ENCODE data around the gene SKAP1. TPM values are rescaled to one million over a fixed set of nuclear protein-coding genes. Genes with fewer than 3 reads are reported as not detected.
"Not testable (repeated sequence)": the region's sequence is repeated elsewhere in the genome, so short reads cannot be mapped to it uniquely, and the experiment has no call there.

The SKAP1 gene
- total RNA-seq, 1 donor from 2014 or later = not detected

DNA sequence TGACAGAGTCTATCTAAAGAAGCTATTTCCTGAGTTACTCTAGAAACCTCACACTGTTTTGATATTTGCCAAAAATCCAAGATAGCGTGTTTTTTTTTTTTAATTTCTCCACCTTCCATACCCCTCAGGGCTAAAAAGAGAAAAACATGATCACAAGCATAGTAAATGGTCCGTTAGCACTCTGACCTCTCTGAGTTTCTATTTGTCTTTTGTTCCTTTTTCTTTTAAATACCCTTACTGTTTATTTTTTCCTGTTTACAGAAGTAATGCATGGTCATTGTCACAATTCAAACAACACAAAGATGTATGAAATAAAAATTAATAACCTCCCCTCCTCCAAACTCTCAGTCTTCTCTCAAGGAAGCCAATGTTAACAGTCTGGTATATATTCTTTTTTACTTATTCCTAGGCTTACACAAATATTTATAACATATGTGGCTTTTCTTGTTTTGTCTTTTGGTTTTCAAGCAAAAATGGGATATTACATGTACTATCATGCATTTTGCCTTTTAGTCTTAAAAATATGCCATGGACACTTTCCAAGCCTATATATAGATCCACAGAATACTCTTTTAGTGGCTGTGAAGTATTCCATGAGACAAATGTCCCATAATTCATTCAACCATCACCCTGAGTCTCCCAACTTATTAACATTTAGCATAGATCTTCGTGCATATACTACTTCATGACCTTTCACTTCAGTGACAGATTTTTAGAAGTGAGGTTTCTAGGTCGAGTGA, 3.1 kb downstream of the SKAP1 start:
- Histone ChIP-seq H3K4me2 (ENCODE audit: low read length) (no peak overlapping the region), H3K4me3 (ENCODE audit: insufficient read depth, low read depth, low read length) (no peak overlapping the region), H2AFZ (ENCODE audit: low read depth, low read length) (no peak overlapping the region), H3K9me3 (ENCODE audit: insufficient read depth, low read depth, low read length) (no peaks in the 10 kb centered on the region), H3K4me1 (ENCODE audit: insufficient read depth, low read length) (peaks cover 2% of the 10 kb centered on the region), H3K27ac (ENCODE audit: low read depth, low read length) (no peak overlapping the region), H4K20me1 (ENCODE audit: insufficient read depth, low read length) (no peaks in the 10 kb centered on the region), H3K9ac (ENCODE audit: low read length) (no peak overlapping the region), H3K36me3 (ENCODE audit: insufficient read depth, low read length) (no peaks in the 10 kb centered on the region), H3K27me3 (ENCODE audit: insufficient read depth, low read length) (peaks cover 33% of the 10 kb centered on the region), H3K79me2 (ENCODE audit: insufficient read depth, low read length) (no peaks in the 10 kb centered on the region)
- Mint-ChIP-seq H3K4me3 (ENCODE audit: unreplicated experiment) (no peak overlapping the region), H3K36me3 (ENCODE audit: low read depth, unreplicated experiment) (no peaks in the 10 kb centered on the region), H3K27ac (ENCODE audit: unreplicated experiment) (no peak overlapping the region), H3K9me3 (ENCODE audit: unreplicated experiment) (peaks cover 3% of the 10 kb centered on the region), H3K27me3 (ENCODE audit: low read depth, unreplicated experiment) (peaks cover 31% of the 10 kb centered on the region), H3K4me1 (ENCODE audit: low read depth, unreplicated experiment) (no peaks in the 10 kb centered on the region)
- FAIRE-seq (no peak), DNase-seq (ENCODE audit: low read depth) (no peak)
- no peak for TF ChIP-seq CTCF (IDR thresholded peaks at IDR 0.05; ENCODE audit: insufficient read depth, low read depth, low read length)
- no peak for TF ChIP-seq EZH2 (IDR thresholded peaks at IDR 0.05; ENCODE audit: insufficient read depth, low read length)

DNA sequence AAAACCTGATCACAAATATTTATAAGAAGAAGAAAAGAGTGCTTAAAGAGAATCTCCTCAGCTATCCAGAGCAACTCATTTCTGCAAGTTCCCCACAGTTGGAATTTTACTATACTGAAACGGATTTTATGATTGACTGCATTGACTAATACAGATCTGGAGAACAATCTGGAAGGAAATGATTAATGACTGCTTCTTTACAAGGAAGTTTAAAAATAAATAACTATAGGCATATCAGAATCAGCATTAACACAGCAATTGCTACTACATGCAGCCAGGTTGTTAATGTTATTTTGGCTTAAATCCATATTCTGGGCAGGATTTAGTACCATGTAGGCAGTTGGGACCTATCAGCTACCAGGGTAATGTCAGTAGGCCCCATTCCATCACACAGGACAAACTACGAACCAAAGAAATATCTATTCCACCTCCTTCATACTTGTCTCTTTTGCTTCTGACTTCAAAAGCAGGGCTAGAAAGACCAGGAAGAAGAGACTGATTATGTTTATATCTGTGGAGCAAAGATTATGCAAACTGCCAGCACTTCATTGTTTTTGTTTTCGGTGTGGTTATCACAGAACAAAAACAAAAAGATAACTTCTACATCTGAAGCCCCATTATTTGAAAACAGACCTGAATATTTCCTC, 3.9 kb downstream of the SKAP1 start:
- Histone ChIP-seq H3K9ac (ENCODE audit: low read length) (no peak overlapping the region), H3K27ac (ENCODE audit: low read depth, low read length) (no peak overlapping the region), H3K79me2 (ENCODE audit: insufficient read depth, low read length) (no peaks in the 10 kb centered on the region), H3K9me3 (ENCODE audit: insufficient read depth, low read depth, low read length) (no peaks in the 10 kb centered on the region), H3K36me3 (ENCODE audit: insufficient read depth, low read length) (no peaks in the 10 kb centered on the region), H3K4me3 (ENCODE audit: insufficient read depth, low read depth, low read length) (no peak overlapping the region), H4K20me1 (ENCODE audit: insufficient read depth, low read length) (no peaks in the 10 kb centered on the region), H3K4me1 (ENCODE audit: insufficient read depth, low read length) (peaks cover 2% of the 10 kb centered on the region), H2AFZ (ENCODE audit: low read depth, low read length) (no peak overlapping the region), H3K27me3 (ENCODE audit: insufficient read depth, low read length) (peaks cover 25% of the 10 kb centered on the region), H3K4me2 (ENCODE audit: low read length) (no peak overlapping the region)
- FAIRE-seq (no peak), DNase-seq (ENCODE audit: low read depth) (no peak)
- peaks cover 3% of the 10 kb centered on the region for H3K9me3 Mint-ChIP-seq (ENCODE audit: unreplicated experiment)
- no peak overlapping the region for H3K27ac Mint-ChIP-seq (ENCODE audit: unreplicated experiment)
- no peaks in the 10 kb centered on the region for H3K36me3 Mint-ChIP-seq (ENCODE audit: low read depth, unreplicated experiment)
- TF ChIP-seq EZH2 (IDR thresholded peaks at IDR 0.05; ENCODE audit: insufficient read depth, low read length) (no peak), CTCF (IDR thresholded peaks at IDR 0.05; ENCODE audit: insufficient read depth, low read depth, low read length) (no peak)
- no peaks in the 10 kb centered on the region for H3K4me1 Mint-ChIP-seq (ENCODE audit: low read depth, unreplicated experiment)
- peaks cover 25% of the 10 kb centered on the region for H3K27me3 Mint-ChIP-seq (ENCODE audit: low read depth, unreplicated experiment)
- no peak overlapping the region for H3K4me3 Mint-ChIP-seq (ENCODE audit: unreplicated experiment)

- not testable (repeated sequence) for H3K36me3 Mint-ChIP-seq (ENCODE audit: low read depth, unreplicated experiment); H3K4me3 ChIP-seq (ENCODE audit: insufficient read depth, low read depth, low read length); H4K20me1 ChIP-seq (ENCODE audit: insufficient read depth, low read length); H3K27ac Mint-ChIP-seq (ENCODE audit: unreplicated experiment); H3K4me3 Mint-ChIP-seq (ENCODE audit: unreplicated experiment); H3K9me3 Mint-ChIP-seq (ENCODE audit: unreplicated experiment); H3K4me1 Mint-ChIP-seq (ENCODE audit: low read depth, unreplicated experiment); H3K36me3 ChIP-seq (ENCODE audit: insufficient read depth, low read length); H3K79me2 ChIP-seq (ENCODE audit: insufficient read depth, low read length); H2AFZ ChIP-seq (ENCODE audit: low read depth, low read length); DNase-seq (ENCODE audit: low read depth); FAIRE-seq; H3K9me3 ChIP-seq (ENCODE audit: insufficient read depth, low read depth, low read length); H3K4me1 ChIP-seq (ENCODE audit: insufficient read depth, low read length); H3K27me3 Mint-ChIP-seq (ENCODE audit: low read depth, unreplicated experiment); H3K27ac ChIP-seq (ENCODE audit: low read depth, low read length); H3K27me3 ChIP-seq (ENCODE audit: insufficient read depth, low read length); H3K9ac ChIP-seq (ENCODE audit: low read length); H3K4me2 ChIP-seq (ENCODE audit: low read length)
Measured at GRCh38 chr17:48422060-48422459, 8.0 kb downstream of the SKAP1 start.
